H9 (cell line): Measurements from ENCODE around the gene AATF. TPM values are rescaled to one million over a fixed set of nuclear protein-coding genes. Genes with fewer than 3 reads are reported as not detected.

ENCODE experiments used
- DNase-seq: peaks from one replicate; pipeline ENCODE4 v3.0.0-alpha.2; 2017
- H2AFZ ChIP-seq: one replicate; pipeline ENCODE4 v1.6.1; 2013; ENCODE audit warnings: mild to moderate bottlenecking, low read length, control low read depth, moderate library complexity
- H2AK5ac ChIP-seq: 2 replicates; pipeline ENCODE4 v1.6.1; 2013; ENCODE audit warnings: low read length, control low read depth, mixed read lengths; ENCODE audit not compliant: insufficient read length
- H2BK120ac ChIP-seq: one replicate; pipeline ENCODE4 v1.6.1; 2013; ENCODE audit warnings: low read depth, mild to moderate bottlenecking, low read length, control low read depth, inconsistent platforms; ENCODE audit not compliant: poor library complexity, severe bottlenecking
- H2BK12ac ChIP-seq: 2 replicates; pipeline ENCODE4 v1.6.1; 2013; ENCODE audit warnings: low read length, control low read depth, mixed read lengths, low read depth; ENCODE audit not compliant: insufficient read length
- H2BK15ac ChIP-seq: 2 replicates; pipeline ENCODE4 v1.6.1; 2013; ENCODE audit warnings: low read depth, low read length, control low read depth
- H2BK20ac ChIP-seq: one replicate; pipeline ENCODE4 v1.6.1; 2013; ENCODE audit warnings: low read depth, mild to moderate bottlenecking, low read length, control low read depth, inconsistent platforms; ENCODE audit not compliant: poor library complexity, severe bottlenecking
- H2BK5ac ChIP-seq: 2 replicates; pipeline ENCODE4 v1.6.1; 2013; ENCODE audit warnings: low read length, control low read depth, mixed read lengths; ENCODE audit not compliant: insufficient read length
- H3K14ac ChIP-seq: 2 replicates; pipeline ENCODE4 v1.6.1; 2013; ENCODE audit warnings: low read length, control low read depth; ENCODE audit not compliant: insufficient read depth
- H3K18ac ChIP-seq: 2 replicates; pipeline ENCODE4 v1.6.1; 2013; ENCODE audit warnings: low read depth, mild to moderate bottlenecking, mixed read lengths, low read length, control low read depth; ENCODE audit not compliant: insufficient read length
- H3K23ac ChIP-seq: 2 replicates; pipeline ENCODE4 v1.6.1; 2013; ENCODE audit warnings: low read length, control low read depth, mixed read lengths, low read depth; ENCODE audit not compliant: insufficient read length
- H3K23me2 ChIP-seq: 2 replicates; pipeline ENCODE4 v1.6.1; 2013; ENCODE audit warnings: low read depth, mild to moderate bottlenecking, mixed read lengths, low read length, control low read depth; ENCODE audit not compliant: insufficient read length, poor library complexity, severe bottlenecking
- H3K27ac ChIP-seq: 2 replicates; pipeline ENCODE4 v1.5.1; 2013; ENCODE audit warnings: low read length, control low read depth, mixed read lengths, low read depth; ENCODE audit not compliant: insufficient read length
- H3K27me3 ChIP-seq: 2 replicates; pipeline ENCODE4 v1.6.1; 2013; ENCODE audit warnings: low read length, control low read depth, inconsistent platforms; ENCODE audit not compliant: insufficient read depth
- H3K4ac ChIP-seq: 2 replicates; pipeline ENCODE4 v1.6.1; 2013; ENCODE audit warnings: low read depth, mild to moderate bottlenecking, control low read depth, inconsistent platforms, low read length, moderate library complexity
- H3K4me1 ChIP-seq: 2 replicates; pipeline ENCODE4 v1.6.1; 2013; ENCODE audit warnings: low read length, control low read depth, inconsistent platforms; ENCODE audit not compliant: insufficient read depth
- H3K4me2 ChIP-seq: 2 replicates; pipeline ENCODE4 v1.6.1; 2013; ENCODE audit warnings: low read length, control low read depth, mixed read lengths; ENCODE audit not compliant: insufficient read length, insufficient read depth
- H3K56ac ChIP-seq: 2 replicates; pipeline ENCODE4 v1.6.1; 2013; ENCODE audit warnings: low read depth, mild to moderate bottlenecking, mixed read lengths, low read length, control low read depth; ENCODE audit not compliant: insufficient read length
- H3K79me1 ChIP-seq: 2 replicates; pipeline ENCODE4 v1.6.1; 2013; ENCODE audit warnings: low read depth, mild to moderate bottlenecking, moderate library complexity, low read length, control low read depth, inconsistent platforms; ENCODE audit not compliant: insufficient read depth, poor library complexity, severe bottlenecking
- H3K79me2 ChIP-seq: 2 replicates; pipeline ENCODE4 v1.6.1; 2013; ENCODE audit warnings: low read length, control low read depth, inconsistent platforms; ENCODE audit not compliant: insufficient read depth
- H3K9ac ChIP-seq: 2 replicates; pipeline ENCODE4 v1.6.1; 2013; ENCODE audit warnings: low read length, control low read depth, mixed read lengths; ENCODE audit not compliant: insufficient read length; ENCODE audit errors: extremely low read depth
- H3K9me3 ChIP-seq: one replicate; pipeline ENCODE4 v1.6.1; 2013; ENCODE audit warnings: low read depth, low read length, inconsistent platforms; ENCODE audit not compliant: control insufficient read depth
- H3T11ph ChIP-seq: one replicate; pipeline ENCODE4 v1.6.1; 2013; ENCODE audit warnings: mild to moderate bottlenecking, low read length, control low read depth, inconsistent platforms
- H4K20me1 ChIP-seq: one replicate; pipeline ENCODE4 v1.6.1; 2013; ENCODE audit not compliant: control insufficient read depth, insufficient read length, insufficient read depth
- H4K5ac ChIP-seq: 2 replicates; pipeline ENCODE4 v1.6.1; 2013; ENCODE audit warnings: low read depth, mild to moderate bottlenecking, mixed read lengths, low read length, control low read depth; ENCODE audit not compliant: insufficient read length
- H4K8ac ChIP-seq: replicated peaks from 2 replicates; pipeline ENCODE4 v1.6.1; 2013; ENCODE audit warnings: low read length, control low read depth, mixed read lengths, low read depth; ENCODE audit not compliant: insufficient read length
- H4K91ac ChIP-seq: 2 replicates; pipeline ENCODE4 v1.6.1; 2013; ENCODE audit warnings: low read depth, mild to moderate bottlenecking, moderate library complexity, mixed read lengths, low read length, control low read depth; ENCODE audit not compliant: insufficient read length
- H3K27ac Mint-ChIP-seq, 3 experiments: 2 replicates in 2 of 3; 3 replicates in 1 of 3; pipeline ENCODE4 v1.8.0; 2020 to 2021; ENCODE audit warnings: mixed read lengths in 3 of 3, mild to moderate bottlenecking in 1 of 3, moderate library complexity in 1 of 3
- H3K27me3 Mint-ChIP-seq: 2 replicates; pipeline ENCODE4 v1.8.0; 2021; ENCODE audit warnings: low read depth, mild to moderate bottlenecking, moderate library complexity, mixed read lengths
- H3K36me3 Mint-ChIP-seq, 3 experiments: 2 replicates in 2 of 3; 3 replicates in 1 of 3; pipeline ENCODE4 v1.8.0; 2020 to 2021; ENCODE audit warnings: low read depth in 3 of 3, mixed read lengths in 3 of 3; ENCODE audit not compliant: insufficient read depth in 1 of 3
- H3K4me1 Mint-ChIP-seq, 2 experiments: 2 replicates each; pipeline ENCODE4 v1.8.0; 2020; ENCODE audit warnings: mixed read lengths in 2 of 2
- H3K4me3 Mint-ChIP-seq, 2 experiments: 2 replicates in 1 of 2; 3 replicates in 1 of 2; pipeline ENCODE4 v1.8.0; 2020 to 2021; ENCODE audit warnings: mild to moderate bottlenecking in 2 of 2, mixed read lengths in 2 of 2, moderate library complexity in 1 of 2
- H3K9me3 Mint-ChIP-seq, 2 experiments: 2 replicates in 1 of 2; 3 replicates in 1 of 2; pipeline ENCODE4 v1.8.0; 2020; ENCODE audit warnings: mild to moderate bottlenecking in 2 of 2, mixed read lengths in 2 of 2, moderate library complexity in 1 of 2
- WGBS: extraction: QIAGEN DNeasy Blood & Tissue Kit; methylation state at CpG from one replicate; pipeline ENCODE4 v1.1.7; 2013; ENCODE audit warnings: missing lambda C conversion rate, low lambda C conversion rate, mixed read lengths; ENCODE audit not compliant: insufficient read length; ENCODE audit errors: extremely low coverage; 5-methylcytosine and 5-hydroxymethylcytosine counted together
- total RNA-seq: library from RNA; stranded (reverse); gene quantifications from 2 replicates; pipeline ENCODE4 v1.2.1, GENCODE V29; 2021
- TF ChIP-seq, protein P1 (sequence below): fragments of 200-600 bp; sonication (generic); conservative IDR thresholded peaks from 3 replicates; pipeline ENCODE4 v1.8.0; 2021; ENCODE audit warnings: antibody characterized with exemption, mild to moderate bottlenecking

The AATF gene
- total RNA-seq, 1 experiment from 2014 or later = 69.6 TPM

DNA sequence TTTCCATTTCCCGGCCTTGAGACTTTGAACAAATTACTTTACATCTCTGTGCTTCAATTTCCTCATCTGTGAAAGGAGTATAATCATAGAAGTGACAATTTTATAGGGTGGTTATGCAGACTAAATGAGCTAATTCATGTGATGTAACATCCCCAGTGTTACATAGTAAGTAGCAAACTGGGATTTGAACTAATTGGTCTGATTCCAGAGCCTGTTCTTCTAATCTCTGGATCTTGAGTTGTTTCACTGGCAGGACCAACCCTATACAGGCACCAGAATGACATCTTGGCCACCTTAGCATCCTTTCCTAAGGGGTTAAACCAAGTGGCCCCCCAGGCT lies 77.7 kb downstream of the AATF start:
- Histone ChIP-seq H3K4me1 (no peaks in the 10 kb centered on the region), H4K5ac (no peak overlapping the region), H3K18ac (no peak overlapping the region), H3T11ph (no peak overlapping the region), H2BK120ac (no peak overlapping the region), H2BK20ac (no peak overlapping the region), H3K4me2 (no peak overlapping the region), H4K91ac (no peak overlapping the region), H2BK15ac (no peak overlapping the region), H3K9ac (no peak overlapping the region), H3K79me2 (no peaks in the 10 kb centered on the region), H4K20me1 (no peaks in the 10 kb centered on the region), H3K27me3 (no peaks in the 10 kb centered on the region), H2BK12ac (no peak overlapping the region), H2AK5ac (no peak overlapping the region), H3K4ac (no peak overlapping the region), H3K27ac (no peak overlapping the region), H3K79me1 (no peaks in the 10 kb centered on the region), H3K23ac (no peak overlapping the region), H3K56ac (no peak overlapping the region), H3K14ac (no peak overlapping the region), H2BK5ac (no peak overlapping the region), H3K9me3 (no peaks in the 10 kb centered on the region), H3K23me2 (no peaks in the 10 kb centered on the region), H4K8ac (no peak overlapping the region), H2AFZ (no peak overlapping the region)
- Mint-ChIP-seq H3K4me1 (peaks cover 6 to 7% of the 10 kb centered on the region in 2 experiments), H3K36me3 (peaks cover 3 to 7% (median 5%) of the 10 kb centered on the region in 3 experiments; a peak in 6 of 7 replicates), H3K27ac (peak overlapping the region in 1 of 3 experiments; percentile 65; a peak in 1 of 7 replicates), H3K9me3 (no peaks in the 10 kb centered on the region), H3K27me3 (no peaks in the 10 kb centered on the region), H3K4me3 (no peak overlapping the region)
- no peak for DNase-seq
- WGBS = no CpG with 5 or more reads among the region's 1 CpG
- TF ChIP-seq, protein P1, sequence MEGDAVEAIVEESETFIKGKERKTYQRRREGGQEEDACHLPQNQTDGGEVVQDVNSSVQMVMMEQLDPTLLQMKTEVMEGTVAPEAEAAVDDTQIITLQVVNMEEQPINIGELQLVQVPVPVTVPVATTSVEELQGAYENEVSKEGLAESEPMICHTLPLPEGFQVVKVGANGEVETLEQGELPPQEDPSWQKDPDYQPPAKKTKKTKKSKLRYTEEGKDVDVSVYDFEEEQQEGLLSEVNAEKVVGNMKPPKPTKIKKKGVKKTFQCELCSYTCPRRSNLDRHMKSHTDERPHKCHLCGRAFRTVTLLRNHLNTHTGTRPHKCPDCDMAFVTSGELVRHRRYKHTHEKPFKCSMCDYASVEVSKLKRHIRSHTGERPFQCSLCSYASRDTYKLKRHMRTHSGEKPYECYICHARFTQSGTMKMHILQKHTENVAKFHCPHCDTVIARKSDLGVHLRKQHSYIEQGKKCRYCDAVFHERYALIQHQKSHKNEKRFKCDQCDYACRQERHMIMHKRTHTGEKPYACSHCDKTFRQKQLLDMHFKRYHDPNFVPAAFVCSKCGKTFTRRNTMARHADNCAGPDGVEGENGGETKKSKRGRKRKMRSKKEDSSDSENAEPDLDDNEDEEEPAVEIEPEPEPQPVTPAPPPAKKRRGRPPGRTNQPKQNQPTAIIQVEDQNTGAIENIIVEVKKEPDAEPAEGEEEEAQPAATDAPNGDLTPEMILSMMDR = no peak
